ENCODE results near the gene NLGN1.
A peak's percentile ranks its signal among the peaks of the same experiment; 100 is the strongest.

Gene NLGN1

DNA sequence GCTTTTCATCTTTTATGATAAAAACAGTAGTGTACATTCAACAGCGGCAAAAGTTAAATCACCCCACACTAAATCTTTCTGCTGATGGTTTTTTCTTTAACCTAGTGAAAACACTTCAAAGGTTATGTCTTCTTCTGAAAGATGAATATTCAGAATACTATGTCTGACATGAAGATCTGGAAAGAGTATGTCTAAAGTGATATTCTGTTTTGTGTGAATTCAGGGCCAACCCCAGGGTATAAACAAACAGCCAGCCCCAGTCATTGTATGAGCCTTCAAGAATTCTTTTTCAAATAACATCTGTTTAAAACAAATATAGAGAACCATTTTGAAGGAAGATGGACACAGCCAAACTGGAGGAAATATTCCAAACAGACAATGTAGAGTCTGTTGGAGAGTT lies 880.5 kb downstream of the NLGN1 start:
- Histone ChIP-seq H3K27ac (no peak overlapping the region), H3K4me3 (no peak overlapping the region)

GRCh38 chr3:174280186-174280585 lies 882.6 kb downstream of the NLGN1 start:
- Histone ChIP-seq H3K27ac (no peak overlapping the region), H3K4me3 (no peak overlapping the region)

GRCh38 chr3:174285242-174285864 lies 887.8 kb downstream of the NLGN1 start:
- no peak overlapping the region for H3K27ac ChIP-seq
- H3K4me3 ChIP-seq, result no peak overlapping the region

DNA sequence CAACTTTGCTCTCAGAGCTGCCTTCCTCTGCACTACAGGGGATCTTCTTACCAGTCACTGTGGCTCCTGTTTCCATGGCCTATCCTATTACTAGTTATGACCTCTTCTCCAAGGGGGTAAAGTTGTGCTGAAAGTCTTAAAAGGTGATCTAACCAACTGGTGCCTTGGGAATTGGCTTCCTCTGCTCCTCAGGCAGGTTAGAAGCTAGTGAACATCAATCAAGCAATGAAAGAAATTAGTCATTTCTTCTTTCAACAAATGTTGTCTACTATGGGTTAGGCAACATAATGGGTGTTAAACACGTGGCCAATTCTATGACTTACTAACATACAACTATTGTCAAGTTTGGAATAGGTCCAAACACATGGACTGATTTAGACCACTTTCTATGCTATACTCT lies 890.2 kb downstream of the NLGN1 start:
- no peak overlapping the region for H3K4me3 ChIP-seq

DNA sequence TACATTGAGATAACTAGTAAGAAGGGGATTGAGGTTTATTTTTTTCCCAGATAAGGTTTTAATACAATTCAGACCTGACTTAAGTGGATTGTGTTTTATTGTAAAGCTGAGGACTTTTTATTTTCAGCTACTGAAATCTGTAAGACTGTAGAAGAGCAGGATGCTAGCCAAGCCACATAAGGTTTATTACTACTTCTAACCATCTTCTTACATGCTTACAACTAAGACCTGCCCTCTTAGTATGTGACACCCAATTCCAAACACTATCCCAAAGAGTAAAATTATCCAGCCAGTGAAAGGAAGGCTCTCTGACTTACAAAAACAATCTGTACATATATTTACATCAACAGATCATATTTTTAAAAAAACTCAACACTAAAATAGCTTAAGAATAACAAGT lies 897.1 kb downstream of the NLGN1 start:
- H3K27ac ChIP-seq, result no peak overlapping the region

More for the DNA sequence above, 890.2 kb downstream of the NLGN1 start:
- H3K27ac ChIP-seq, result no peak overlapping the region

DNA sequence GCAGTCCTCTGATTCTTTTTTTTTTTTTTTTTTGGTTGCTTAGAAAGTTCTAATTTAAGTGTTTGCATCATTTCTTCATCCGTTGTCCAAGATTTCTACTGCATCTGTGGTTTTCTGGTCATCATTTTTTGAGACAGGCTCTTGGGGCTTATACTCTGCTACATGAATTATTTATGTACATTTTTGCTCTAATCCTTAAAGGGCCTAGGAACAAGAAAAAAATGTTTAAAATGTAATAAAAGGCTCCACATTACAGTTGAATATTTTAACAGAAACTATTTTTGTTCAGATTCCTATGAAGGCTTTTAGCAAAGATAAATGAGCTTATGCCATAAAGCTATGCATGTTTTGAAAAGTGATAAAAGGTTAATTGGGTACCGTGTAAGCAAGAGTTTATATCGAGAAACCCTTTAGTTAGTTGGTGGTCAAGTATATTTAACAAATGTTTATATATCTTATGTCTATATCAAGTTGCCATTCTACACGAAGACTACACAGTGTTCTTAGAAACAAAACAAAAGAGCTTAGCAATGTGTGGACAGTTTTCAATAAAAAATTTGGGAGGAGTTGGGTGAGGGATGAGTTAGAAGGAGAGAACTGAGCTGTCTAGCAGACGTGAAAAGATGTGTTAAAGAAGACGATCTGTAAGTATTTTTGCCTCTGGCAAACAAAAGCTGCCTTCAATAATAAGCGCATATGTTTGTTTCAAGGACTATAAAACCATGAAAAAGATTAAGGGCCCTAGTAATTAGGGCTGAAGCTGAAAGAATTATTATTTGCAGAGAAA lies 898.0 kb downstream of the NLGN1 start:
- H3K4me3 ChIP-seq, result no peak overlapping the region
- no peak overlapping the region for H3K27ac ChIP-seq

More for the DNA sequence above, 897.1 kb downstream of the NLGN1 start:
- no peak overlapping the region for H3K4me3 ChIP-seq

DNA sequence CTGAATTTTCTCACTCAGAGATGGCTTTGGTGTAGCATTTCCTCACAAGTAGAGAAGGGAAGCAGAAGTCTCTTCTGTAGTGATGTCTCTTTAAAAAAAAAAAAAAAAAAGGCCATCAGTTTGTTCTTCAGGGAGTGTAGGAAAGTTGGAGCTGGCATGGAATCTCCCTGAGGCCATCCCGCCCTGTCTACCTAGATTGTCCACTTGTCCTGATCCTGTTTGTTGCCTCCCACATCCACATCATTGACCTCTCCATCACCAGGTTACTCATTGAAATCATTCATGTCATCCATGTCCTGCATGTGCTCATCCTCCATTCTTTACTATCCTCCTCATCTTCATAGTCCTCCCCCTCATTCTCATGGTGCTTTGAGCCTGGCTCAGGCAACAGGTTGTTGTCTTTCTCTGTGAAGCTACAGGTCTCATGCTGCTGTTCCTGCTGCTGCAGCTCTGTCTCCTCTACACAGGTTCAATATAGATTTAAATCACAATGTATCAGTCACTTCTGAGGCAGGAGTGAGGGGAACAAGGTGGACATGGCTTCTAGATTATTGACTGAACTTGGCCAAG lies 905.3 kb downstream of the NLGN1 start:
- Histone ChIP-seq H3K4me3 (no peak overlapping the region), H3K27ac (no peak overlapping the region)

GRCh38 chr3:174303907-174304560 lies 906.5 kb downstream of the NLGN1 start:
- no peak overlapping the region for H3K4me3 ChIP-seq
- H3K27ac ChIP-seq, result no peak overlapping the region

DNA sequence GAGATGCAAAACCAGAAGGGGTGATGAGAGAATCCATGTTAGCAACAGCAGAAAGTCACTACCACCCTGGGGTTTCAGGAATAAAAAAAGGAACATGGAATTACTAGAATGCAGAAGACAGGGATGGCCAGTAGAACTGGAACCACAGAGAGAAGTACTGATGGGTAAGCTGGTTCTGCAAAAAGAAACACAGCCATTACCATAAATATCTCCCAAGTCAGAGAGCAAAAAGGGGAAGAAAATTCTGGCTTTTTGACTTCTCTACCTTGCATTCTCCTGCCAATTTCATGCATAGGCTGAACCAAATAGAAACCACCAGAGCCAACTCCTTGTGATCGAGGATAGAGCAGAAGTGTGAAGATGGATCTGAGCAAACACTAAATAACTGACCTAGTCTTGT lies 911.2 kb downstream of the NLGN1 start:
- Histone ChIP-seq H3K4me3 (no peak overlapping the region), H3K27ac (no peak overlapping the region)

GRCh38 chr3:174310475-174310983 lies 913.0 kb downstream of the NLGN1 start:
- Histone ChIP-seq H3K27ac (no peak overlapping the region), H3K4me3 (no peak overlapping the region)

DNA sequence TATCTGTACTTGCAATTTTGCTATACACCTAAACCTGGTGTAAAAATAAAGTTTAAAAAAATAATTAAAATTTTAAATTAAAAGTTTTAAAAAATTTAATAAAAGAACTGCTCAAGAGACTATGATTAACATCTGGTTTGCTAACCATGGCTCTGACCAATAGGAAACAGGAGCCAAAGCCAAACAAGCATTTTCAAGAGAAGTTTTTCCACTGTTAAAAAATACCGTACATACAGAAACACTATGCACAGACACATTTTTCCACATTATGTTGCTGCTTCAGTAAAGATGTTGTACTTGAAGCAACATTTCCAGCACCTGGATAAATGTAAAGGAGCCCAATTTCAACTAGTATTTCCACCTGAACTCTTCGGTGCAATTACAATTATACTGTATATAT lies 917.7 kb downstream of the NLGN1 start:
- no peak overlapping the region for H3K4me3 ChIP-seq
- H3K27ac ChIP-seq, result no peak overlapping the region

GRCh38 chr3:174317005-174317404 lies 919.5 kb downstream of the NLGN1 start:
- Histone ChIP-seq H3K4me3 (no peak overlapping the region), H3K27ac (no peak overlapping the region)

GRCh38 chr3:174318181-174318580 lies 920.6 kb downstream of the NLGN1 start:
- H3K4me3 ChIP-seq, result no peak overlapping the region
- no peak overlapping the region for H3K27ac ChIP-seq

- no peak overlapping the region for H3K4me3 ChIP-seq
- no peak overlapping the region for H3K27ac ChIP-seq
Observed at GRCh38 chr3:174321548-174321947, 924.0 kb downstream of the NLGN1 start.

DNA sequence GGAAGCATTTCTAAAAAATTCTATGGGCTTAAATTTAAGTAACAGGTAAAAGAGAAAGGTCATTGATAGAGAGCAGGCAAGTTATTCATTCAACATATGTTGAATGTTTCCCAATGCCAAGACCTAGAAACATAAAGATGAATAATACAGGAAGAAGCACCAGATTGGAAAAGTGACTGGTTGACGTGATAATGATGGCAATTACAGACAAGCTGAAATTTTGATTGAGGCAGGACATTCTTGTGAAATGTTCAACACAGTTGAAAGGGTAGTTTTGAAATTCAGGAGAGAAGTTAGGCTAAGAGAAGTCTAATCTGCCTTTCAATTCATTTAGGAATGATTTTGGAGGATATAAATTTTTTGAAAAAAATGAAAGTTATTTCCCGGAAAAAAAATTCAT lies 925.2 kb downstream of the NLGN1 start:
- Histone ChIP-seq H3K27ac (no peak overlapping the region), H3K4me3 (no peak overlapping the region)

DNA sequence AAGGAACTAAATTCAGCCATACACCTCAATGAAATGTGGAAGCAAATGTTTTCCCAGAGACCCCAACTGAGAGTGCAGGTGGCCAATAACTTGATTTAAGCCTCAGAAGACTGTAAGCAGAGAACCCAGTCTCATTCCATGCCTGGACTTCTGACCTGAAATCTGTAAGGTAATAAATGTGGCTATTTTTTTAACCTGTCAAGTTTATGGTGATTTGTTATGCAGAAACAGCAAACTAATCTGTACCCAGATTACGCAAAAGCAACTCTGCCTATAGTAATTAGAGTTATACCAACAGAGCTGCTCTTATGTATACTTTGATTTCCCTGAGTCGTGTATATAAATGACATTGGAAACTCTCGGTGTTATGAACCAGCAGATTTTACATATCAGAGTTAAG lies 927.6 kb downstream of the NLGN1 start:
- H3K27ac ChIP-seq, result peak overlapping the region in 1 of 21 experiments; percentile 38
- H3K4me3 ChIP-seq, result no peak overlapping the region

DNA sequence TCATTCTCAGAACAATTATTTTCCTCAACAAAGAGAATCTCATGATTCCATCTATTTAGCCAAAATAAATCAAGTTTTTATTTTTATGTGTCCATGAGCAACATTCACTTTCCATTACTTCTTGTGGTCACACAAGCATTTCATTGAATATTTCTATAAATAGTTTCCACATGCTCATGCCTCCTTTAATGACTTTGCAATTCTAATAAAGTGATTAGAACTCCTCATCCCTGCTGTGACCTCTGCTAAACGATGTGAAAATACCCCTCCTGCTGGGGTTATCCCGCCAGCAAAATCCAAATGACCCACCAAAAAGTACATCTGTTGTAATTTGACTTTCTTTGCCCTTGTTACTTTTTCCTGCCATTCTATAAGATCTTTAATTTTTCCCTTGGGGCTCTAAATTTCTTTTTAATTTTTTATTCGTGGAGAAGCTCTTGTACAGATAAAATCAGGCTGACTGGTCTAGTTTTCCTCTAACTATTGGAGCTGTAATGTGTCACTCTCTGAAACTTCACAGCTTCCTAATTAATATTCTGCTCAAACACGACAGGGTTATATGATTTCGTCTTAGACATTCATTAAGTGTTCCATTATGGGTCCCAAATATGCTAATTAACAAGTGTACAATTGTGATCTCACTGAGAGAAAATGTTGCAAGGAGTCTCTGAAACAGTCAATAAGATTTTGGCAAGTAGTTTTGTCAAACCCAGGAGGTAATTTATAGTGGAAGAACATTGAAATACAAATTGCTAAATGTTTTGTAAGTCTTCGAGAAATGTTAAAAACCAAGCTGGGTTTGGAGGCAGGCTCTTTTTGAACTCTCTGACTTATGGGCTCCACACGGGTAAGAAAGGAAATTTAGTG lies 928.5 kb downstream of the NLGN1 start:
- H3K4me3 ChIP-seq, result no peak overlapping the region

GRCh38 chr3:174329321-174329720 lies 931.8 kb downstream of the NLGN1 start:
- Histone ChIP-seq H3K27ac (no peak overlapping the region), H3K4me3 (no peak overlapping the region)

More for the DNA sequence above, 928.5 kb downstream of the NLGN1 start:
- peak overlapping the region in 2 of 21 experiments; percentile 32 to 59 for H3K27ac ChIP-seq

GRCh38 chr3:174330303-174330702 lies 932.8 kb downstream of the NLGN1 start:
- peak overlapping the region in 2 of 21 experiments; percentile 3 to 44 for H3K27ac ChIP-seq
- H3K4me3 ChIP-seq, result no peak overlapping the region

Data from skin epidermis (tissue), 12 donors.